Activated T-cell treated with anti-CD3 and anti-CD28 coated beads, Interleukin-2, amount 50 U/mL, for 48 hours (primary cell): ENCODE data around the gene LHCGR.
"Not testable (repeated sequence)": the region's sequence is repeated elsewhere in the genome, so short reads cannot be mapped to it uniquely, and the experiment has no call there.

Experiments
- DNase-seq, 2 experiments: peaks; one replicate each; pipeline ENCODE4 v3.0.0-alpha.2; 2020

LHCGR gene

DNA sequence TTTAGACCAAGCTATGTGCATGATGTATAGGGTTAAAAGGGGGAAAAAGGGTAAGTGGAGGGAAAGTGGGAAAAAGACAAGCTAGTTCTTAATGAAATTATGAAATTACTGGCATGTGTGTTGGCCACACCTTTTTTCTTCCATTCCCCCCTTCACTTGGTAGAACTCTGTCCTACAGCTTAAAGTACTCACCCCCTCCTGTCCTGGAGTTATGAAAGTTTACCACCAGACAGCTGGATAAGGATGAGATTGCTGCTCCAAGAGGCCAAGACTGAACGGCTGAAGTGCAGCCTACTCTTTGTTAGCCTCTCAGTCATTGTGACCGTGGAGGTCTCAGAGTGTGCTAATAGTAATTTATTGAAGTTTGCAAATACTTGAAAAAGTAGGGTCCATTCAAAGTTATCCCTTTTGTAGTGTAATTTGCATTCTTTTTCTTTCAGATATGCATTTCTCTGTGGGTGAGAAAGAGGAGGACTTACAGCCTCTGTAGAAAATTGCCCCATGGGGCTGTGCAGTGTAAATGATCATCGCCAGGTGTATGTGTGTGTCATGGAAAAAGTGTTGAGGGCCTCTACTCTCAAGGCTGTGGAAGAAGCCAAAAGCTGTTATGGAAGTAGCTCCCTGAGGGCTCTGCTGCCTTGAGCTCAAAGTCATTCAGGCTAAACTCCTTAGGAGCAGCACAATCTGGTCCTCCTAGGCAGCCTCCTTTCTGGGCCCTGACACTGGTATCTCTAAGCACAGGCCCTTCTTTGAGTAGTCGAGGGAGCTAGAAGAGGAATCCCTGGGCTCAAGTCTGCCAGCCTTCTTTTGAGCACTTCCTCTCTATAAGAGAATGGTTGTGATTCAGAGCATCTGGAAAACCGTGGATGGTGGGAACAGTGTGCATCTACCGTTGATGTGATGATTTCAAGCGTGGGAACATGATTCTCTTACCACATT, 46.2 kb downstream of the LHCGR start:
- no peak for DNase-seq

DNA sequence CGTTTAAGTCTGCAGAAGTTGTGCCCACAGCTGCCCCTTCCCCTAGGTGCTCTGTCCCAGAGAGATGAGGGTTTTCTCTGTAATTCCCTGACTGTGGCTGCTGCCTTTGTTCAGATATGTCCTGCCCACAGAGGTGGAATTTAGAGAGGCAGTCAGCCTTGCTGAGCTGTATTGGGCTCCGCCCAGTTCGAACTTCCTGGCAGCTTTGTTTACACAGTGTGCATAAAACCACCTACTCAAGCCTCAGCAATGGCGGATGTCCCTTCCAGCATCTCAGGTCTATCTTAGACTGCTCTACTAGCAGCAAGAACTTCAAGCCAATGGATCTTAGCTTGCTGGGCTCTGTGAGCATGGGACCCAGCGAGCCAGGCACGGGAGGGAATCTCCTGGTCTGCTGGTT, 48.1 kb downstream of the LHCGR start:
- no peak for DNase-seq

DNA sequence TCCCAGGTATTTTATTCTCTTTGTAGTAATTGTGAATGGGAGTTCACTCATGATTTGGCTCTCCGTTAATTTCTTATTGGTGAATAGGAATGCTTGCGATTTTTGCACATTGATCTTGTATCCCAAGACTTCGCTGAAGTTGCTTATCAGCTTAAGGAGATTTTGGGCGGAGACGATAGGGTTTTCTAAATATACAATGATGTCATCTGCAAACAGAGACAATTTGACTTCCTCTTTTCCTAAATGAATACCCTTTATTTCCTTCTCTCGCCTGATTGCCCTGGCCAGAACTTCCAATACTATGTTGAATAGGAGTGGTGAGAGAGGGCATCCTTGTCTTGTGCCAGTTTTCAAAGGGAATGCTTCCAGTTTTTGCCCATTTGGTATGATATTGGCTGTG, 51.9 kb downstream of the LHCGR start:
- not testable (repeated sequence) for DNase-seq

DNA sequence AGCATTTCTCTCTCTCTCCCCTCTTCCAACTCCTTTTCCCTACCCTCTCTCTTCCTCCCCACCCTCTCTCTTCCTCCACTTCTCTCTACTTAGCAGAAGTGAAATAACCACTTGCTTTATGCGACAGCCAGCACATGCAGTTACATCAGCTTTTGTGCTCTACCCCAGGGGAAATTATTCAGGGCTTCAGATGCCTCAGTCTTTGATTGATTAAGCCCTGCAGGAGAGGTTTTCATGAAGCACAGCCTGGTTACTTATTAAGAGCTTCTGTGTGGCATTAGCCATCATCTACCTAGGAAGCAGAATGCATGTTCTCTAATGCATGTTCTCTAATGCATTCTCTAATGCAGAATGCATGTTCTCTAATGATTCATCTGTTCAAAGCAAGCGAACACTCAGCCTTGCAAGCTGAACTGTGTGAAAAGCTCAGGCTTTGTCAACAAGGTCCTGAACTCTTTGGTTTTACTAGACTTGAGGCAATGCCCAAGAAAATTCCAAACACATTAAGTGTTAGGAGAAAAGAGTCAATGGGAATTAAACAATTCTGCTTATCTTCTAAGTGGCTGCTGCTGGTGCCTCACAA, 56.1 kb downstream of the LHCGR start:
- no peak for DNase-seq

DNA sequence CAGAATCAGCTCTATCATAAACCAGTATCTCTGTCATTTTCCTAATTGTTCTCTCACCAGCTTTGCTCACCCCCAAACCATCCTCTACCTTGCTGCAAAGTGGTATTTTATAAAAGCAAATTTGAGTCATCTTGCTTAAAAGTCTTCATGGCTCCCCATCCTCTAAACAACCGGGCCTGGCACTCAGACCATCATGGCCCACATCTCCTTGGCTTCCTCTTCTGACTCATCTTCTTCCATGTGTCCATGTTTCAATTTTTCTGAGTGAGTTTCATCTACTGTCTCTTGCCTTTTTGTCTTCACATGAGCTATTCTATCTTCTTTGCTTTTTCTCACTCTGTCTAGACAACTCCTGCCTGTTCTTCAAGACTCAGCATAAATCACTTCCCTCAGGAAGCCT, 58.6 kb downstream of the LHCGR start:
- DNase-seq = no peak

DNA sequence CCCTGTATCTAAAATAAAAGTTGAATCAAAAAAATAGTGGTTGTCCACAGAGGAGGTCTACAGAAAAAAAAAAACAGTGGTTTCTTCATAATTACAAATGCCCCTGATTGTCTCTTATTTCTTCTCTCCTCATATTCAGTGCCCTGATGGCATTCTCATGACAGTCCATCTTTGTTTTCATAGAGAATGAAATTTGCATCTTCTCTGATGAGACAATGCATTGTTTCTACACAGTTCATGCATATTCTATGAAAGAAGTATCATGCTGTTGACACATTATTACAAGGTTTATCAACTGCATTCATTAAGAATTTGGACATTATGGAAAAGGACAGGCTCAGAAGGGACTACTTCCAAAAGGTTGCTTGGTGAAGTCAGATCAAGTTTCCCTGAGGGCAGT, 59.5 kb downstream of the LHCGR start:
- no peak for DNase-seq

DNA sequence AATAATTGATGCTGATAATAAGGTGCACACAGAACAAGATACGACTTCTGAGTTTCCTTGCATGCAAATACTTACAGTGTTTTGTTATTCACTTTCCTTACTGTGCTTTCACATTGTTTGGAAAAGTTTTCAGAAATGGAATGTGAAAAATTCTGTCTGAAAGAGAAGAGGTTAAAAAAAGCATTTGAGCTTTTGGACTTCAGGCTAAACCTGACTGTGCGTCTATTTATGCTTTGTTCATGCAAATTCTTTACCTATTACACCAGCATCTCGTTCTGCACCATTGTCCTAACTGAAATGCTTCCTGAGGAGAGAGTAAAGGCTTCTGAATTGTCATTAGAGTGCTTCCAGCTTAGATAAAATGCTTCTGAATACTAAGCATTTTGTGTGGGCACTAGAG, 61.4 kb downstream of the LHCGR start:
- DNase-seq = no peak

DNA sequence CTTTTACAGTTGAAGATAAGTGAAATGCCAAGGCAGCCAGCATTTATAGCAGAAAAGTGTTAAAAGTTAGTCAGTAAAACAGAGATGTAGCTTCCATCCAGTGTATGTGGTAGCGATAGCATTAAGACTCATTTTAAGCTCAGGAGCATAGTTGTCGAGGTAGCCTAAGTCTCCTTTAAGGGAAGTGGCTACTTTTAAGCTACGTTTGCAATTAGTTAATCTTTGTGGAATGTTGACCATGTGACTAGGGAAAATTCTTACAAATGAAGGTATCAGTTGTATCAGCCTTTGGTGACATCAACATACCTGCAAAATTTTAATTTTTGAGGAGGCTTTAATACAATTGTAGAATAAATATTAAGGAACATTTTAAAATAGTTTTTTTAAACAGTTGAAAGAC, 61.9 kb downstream of the LHCGR start:
- DNase-seq = no peak

DNA sequence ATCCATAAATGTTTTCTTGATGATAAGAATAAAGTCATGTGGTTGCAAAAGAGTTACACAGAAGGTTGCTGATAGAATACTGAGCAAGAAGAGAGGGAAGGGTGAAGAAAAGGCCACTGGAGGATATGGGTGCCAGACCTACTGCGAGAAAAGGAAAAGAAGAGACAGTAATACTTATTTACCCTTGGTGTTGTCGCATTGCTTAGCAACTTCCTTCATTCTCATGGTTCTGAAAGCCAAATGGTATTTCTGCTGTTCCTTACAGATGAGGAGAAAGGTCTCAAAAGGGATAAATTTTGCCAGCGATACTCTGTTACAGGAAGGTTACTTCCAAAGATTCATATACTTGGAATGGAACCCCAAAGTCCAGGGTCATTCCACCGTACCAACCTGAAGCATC, 62.5 kb downstream of the LHCGR start:
- DNase-seq = no peak

DNA sequence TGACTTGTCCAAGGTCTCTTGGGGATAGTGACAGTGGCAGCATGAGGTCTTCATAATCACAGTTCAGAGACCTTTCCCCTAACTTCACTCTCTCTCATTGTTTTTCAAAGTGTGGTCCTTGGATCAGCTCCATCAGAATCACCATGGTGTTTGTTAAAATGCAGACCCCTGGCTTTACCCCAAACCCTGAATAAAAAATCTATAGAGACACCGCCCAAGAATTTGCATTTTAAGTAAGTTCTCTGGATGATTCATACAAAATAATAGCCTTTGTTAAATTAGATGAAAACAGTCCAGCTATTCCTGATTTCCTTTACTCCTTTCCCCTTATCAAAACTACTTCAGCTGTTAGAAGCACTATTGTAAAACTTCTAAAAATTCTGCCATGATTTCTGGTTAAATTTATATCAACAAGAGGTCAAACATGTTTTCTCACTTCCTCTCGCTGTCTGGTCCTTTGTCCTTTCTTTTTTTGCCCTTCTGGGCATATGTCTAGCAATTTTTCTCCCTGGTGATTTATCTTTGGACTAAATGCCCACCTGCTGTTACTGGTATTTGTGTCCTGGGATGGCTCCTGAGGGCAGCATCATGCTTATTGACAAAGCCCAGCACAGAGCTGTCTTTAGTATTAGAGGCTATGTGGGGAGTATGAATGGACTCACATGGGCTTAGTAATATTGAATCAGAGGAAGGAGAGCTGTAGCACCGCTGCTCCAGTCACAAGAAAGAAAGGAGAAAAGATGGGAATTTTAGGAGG, 63.4 kb downstream of the LHCGR start:
- DNase-seq = no peak

DNA sequence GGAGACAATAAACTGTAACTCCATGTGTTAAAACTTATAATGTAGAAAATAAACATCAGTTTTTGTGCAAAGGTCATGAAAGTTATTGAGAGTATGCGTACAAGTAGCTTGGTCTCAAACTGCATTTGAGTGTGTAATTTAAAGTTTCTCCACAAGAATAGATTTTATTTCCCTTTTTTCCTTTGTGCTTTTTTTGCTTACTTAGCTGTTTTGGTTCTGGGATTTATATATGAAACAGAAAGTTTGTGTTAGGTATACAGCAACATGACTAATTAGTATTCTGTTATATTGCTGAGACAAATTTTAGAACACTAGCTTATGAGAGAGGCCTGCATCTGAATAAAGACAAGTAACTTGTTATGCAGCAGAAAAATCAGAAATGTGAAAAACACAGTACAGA, 70.4 kb downstream of the LHCGR start:
- DNase-seq = no peak

DNA sequence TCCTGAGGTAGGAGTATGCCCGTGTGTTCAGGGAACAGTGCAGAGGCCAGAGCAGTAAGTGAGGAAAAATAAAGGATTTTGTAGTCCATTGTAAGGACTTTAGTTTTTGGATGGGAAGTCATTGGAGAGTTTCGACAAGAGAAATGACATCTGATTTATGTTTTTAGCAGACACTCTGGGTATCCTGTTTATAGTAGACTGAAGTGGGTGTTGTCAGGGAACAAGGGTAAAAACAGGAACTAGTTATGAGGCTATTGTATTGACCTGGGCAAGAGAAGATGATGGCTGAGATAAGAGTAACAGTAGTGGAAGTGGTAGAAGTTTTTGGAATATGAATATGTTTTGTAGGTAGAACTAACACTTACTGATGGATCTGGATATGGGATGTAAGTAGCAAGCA, 78.1 kb downstream of the LHCGR start:
- DNase-seq = no peak

DNA sequence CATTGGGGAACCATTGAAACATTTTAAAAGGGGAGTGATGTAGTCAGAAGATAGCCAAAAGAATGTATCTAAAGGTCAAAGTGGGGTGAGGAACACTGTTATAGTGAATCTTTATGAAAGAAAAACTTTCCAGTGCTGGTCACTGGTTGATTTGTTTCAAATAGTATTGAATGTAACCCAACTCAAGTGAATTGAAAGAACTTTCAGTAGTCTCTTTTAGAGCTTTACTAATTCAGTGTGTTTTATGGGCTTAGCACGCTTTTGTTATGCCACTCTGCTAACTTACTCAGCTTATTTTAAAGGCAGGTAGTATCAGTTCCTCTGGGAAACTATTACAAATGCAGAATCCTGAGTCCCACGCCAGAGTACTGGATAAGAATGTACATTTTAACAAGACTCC, 80.6 kb downstream of the LHCGR start:
- DNase-seq = no peak

DNA sequence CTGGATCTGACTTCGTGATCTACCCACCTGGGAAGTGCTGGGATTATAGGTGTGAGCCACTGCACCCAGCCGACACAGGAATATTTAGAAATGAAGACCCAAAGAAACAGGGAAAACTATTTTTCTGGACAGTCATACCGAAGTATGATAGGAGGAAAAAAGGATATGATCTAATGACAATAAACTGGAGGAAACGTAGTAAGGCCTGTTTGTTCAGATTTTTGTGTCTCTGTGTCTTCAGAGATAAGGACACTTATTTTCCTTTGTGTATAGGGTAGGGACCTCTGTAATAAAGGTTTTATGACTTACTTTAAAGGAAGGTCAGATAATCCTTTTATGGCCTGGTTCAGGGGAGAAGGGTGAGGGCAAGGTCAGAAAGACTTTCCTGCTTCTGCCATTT, 81.9 kb downstream of the LHCGR start:
- no peak for DNase-seq

DNA sequence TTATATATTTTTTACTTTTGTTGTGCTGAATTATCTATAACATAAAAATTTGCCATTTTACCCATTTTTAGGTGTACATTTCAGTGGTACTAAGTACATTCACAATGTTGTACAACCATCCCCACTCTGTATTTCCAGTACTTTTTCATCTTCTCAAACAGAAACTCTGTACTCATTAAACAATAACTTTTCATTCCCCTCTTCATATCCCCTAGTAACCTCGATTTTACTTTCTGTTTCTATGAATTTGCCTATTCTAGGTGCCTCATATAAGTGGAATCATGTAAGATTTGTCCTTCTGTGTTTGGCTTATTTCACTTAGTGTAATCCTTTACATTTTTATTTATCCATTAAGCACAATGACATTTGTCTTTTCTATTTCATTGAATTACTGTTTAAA, 86.5 kb downstream of the LHCGR start:
- no peak for DNase-seq

DNA sequence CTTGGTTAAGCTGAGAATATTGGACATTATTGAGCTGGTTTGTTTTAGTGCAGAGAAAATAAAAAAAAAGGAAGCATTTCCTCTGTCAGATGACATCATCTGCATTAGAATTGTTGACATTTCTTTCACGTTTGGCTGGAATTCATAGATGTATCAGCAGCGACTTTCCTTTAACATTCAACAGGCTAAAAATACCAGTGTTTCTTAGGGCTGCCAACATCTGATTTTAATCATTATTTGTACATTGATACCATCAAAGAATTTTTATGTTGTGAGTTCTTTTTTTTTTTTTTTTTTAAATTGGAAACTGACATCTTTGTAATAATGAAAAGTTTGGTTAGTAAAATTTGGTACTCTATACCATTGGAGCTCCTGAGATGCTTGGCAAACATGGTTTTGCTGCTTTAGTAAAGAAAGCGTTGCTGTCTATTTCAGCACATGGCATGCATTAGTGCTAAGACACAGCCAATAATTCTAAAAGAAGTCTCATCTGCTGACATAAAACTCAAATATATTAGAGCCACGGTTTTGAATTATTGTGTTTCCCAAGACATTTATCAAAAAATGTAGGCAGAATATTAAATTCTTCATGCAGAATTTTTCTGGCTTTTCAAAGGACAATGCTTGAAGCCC, 104.2 kb downstream of the LHCGR start:
- no peak for DNase-seq

DNA sequence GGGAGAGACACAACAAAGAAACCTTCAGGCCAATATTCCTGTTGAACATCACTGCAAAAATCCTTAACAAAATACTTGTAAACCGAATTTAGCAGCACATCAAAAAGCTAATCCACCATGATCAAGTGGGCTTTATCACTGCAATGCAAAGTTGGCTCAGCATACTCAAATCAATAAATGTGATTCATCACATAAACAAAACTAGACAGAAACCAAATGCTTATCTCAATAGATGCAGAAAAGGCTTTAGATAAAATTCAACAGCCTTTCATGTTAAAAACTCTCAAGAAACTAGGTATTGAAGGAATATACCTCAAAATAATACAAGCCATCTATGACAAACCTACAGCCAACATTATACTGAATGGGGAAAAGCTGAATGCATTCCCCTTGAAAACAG, 117.3 kb downstream of the LHCGR start:
- no peak for DNase-seq
